PC-3 (cell line): Measurements from ENCODE around the gene OSTC. TPM values are rescaled to one million over a fixed set of nuclear protein-coding genes. Genes with fewer than 3 reads are reported as not detected.

Source experiments
- ATAC-seq: fragments of 200-7000 bp; cut with Tn5 transposase; 2 replicates; pipeline ENCODE4 v1.9.1; 2020; ENCODE audit warnings: mild to moderate bottlenecking, moderate library complexity
- BruUV-seq: library from RNA; stranded (reverse); fragments of 400-500 nt; replicated peaks from 2 replicates; lab custom pipeline; 2021; lab: Mats Ljungman, UMichigan
- CTCF ChIA-PET: fragments of 300-600 bp; sonication (Branson Sonifier 250); formaldehyde crosslinking; loops from one replicate; lab custom pipeline; 2022; ENCODE audit warnings: antibody characterized with exemption; lab: Charles Lee
- POLR2A ChIA-PET: fragments of 300-600 bp; sonication (Branson Sonifier 250); formaldehyde crosslinking; loops from one replicate; lab custom pipeline; 2022; ENCODE audit warnings: antibody characterized with exemption; ENCODE audit not compliant: unreplicated experiment; lab: Charles Lee
- DNase-seq: peaks from one replicate; pipeline ENCODE4 v3.0.0-alpha.2; 2015
- H2AFZ ChIP-seq: fragments of 300-600 bp; sonication (generic); 2 replicates; pipeline ENCODE4 v1.6.0; 2016; ENCODE audit warnings: antibody characterized with exemption, low read length
- H3F3A ChIP-seq: fragments of 300-600 bp; sonication (generic); one replicate; pipeline ENCODE4 v1.6.0; 2017; ENCODE audit warnings: antibody characterized with exemption, low read length, control low read depth, mild to moderate bottlenecking; ENCODE audit not compliant: unreplicated experiment
- H3K27ac ChIP-seq: fragments of 300-600 bp; sonication (generic); 2 replicates; pipeline ENCODE4 v1.5.1; 2016; ENCODE audit warnings: mild to moderate bottlenecking, low read length
- H3K27me3 ChIP-seq: fragments of 300-600 bp; sonication (generic); 2 replicates; pipeline ENCODE4 v1.6.1; 2016; ENCODE audit warnings: low read length, mixed read lengths
- H3K36me3 ChIP-seq: fragments of 300-600 bp; sonication (generic); 2 replicates; pipeline ENCODE4 v1.6.1; 2016; ENCODE audit warnings: low read depth, mixed run types, low read length, mixed read lengths
- H3K4me1 ChIP-seq: fragments of 300-600 bp; sonication (generic); 2 replicates; pipeline ENCODE4 v1.5.1; 2016; ENCODE audit warnings: low read length; ENCODE audit not compliant: insufficient read depth
- H3K4me2 ChIP-seq: fragments of 300-600 bp; sonication (generic); 2 replicates; pipeline ENCODE4 v1.6.0; 2016; ENCODE audit warnings: low read length
- H3K4me3 ChIP-seq: fragments of 300-600 bp; sonication (generic); 2 replicates; pipeline ENCODE4 v1.5.1; 2016; ENCODE audit warnings: mild to moderate bottlenecking, low read length, mixed read lengths
- H3K79me2 ChIP-seq: fragments of 300-600 bp; sonication (generic); 2 replicates; pipeline ENCODE4 v1.6.1; 2017; ENCODE audit warnings: low read length, mixed read lengths
- H3K9ac ChIP-seq: fragments of 300-600 bp; sonication (generic); 2 replicates; pipeline ENCODE4 v1.6.0; 2016; ENCODE audit warnings: mild to moderate bottlenecking, low read length
- H3K9me2 ChIP-seq: fragments of 300-600 bp; sonication (generic); replicated peaks from 2 replicates; pipeline ENCODE4 v1.6.1; 2016; ENCODE audit warnings: mixed run types, low read length, mixed read lengths
- H3K9me3 ChIP-seq: fragments of 300-600 bp; sonication (generic); 2 replicates; pipeline ENCODE4 v1.6.1; 2016; ENCODE audit warnings: low read length, mixed read lengths
- H4K20me1 ChIP-seq: fragments of 300-600 bp; sonication (generic); 2 replicates; pipeline ENCODE4 v1.6.1; 2016; ENCODE audit warnings: low read length, mixed read lengths
- EZH2 ChIP-seq: fragments of 300-600 bp; sonication (generic); IDR thresholded peaks from one replicate; pipeline ENCODE4 v1.6.1; 2017; ENCODE audit warnings: antibody characterized with exemption, mild to moderate bottlenecking, low read length; ENCODE audit not compliant: unreplicated experiment
- EZH2phosphoT487 ChIP-seq: fragments of 300-600 bp; sonication (generic); IDR thresholded peaks from 2 replicates; pipeline ENCODE4 v1.6.1; 2018; ENCODE audit warnings: mild to moderate bottlenecking, antibody characterized with exemption, low read length, borderline replicate concordance
- intact Hi-C: fragments of 100-400 bp; cut with micrococcal nuclease; formaldehyde crosslinking; loops from 2 replicates; pipeline ENCODE4 v1.9.0; 2023
- total RNA-seq: library from RNA; depleted of rRNA; stranded (reverse); fragments of >200 nt; gene quantifications from 2 replicates; pipeline ENCODE4 v1.2.3, GENCODE V29; 2014
- TF ChIP-seq, protein P1 (sequence below): fragments of 300-600 bp; sonication (generic); conservative IDR thresholded peaks from 2 replicates; pipeline ENCODE4 v1.5.1; 2017; ENCODE audit warnings: antibody characterized with exemption, low read depth, mild to moderate bottlenecking, low read length

OSTC gene
- total RNA-seq, 1 experiment from 2014 or later: 49.1 TPM

DNA sequence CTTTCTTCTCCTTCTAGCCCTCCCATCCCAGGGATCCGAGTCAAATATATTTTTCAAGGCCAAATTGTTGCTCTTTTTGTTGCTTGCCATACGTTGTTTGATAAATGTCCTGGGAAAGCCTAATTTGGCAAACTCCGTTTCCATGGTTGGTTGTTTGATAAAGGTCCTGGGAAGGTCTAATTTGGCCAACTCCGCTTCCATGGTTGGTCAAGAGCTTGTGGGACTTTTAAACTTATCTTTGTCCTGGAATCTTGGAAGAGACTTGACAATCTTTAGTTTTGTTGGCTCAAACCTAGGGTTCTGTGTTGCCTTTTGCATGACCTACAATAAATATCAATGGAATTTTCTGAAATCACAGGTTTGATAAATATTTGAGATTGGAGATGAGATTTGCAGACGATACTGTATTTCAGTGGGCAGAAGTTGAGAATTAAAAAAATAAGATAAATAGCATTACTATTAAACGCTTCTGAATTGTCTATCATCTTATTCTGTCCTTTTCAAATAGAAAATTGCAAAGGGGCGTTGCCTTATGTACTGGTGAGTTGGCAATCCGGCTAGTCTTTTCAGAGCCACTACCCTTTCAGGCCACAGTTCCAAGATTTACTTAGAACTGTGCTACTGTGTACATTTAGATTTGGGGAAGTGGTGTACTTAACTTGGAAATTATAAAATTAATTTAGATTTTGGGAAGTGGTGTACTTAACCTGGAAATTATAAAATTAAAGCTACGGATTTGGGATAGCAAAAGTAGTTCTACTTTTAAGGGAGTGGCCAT is 804 bp downstream of the OSTC start:
- peaks cover 48% of the 10 kb centered on the region for H3K79me2 ChIP-seq
- peak; percentile 29 for DNase-seq
- H3K9me3 ChIP-seq: no peaks in the 10 kb centered on the region
- no peak for TF ChIP-seq EZH2
- TF ChIP-seq, protein P1, sequence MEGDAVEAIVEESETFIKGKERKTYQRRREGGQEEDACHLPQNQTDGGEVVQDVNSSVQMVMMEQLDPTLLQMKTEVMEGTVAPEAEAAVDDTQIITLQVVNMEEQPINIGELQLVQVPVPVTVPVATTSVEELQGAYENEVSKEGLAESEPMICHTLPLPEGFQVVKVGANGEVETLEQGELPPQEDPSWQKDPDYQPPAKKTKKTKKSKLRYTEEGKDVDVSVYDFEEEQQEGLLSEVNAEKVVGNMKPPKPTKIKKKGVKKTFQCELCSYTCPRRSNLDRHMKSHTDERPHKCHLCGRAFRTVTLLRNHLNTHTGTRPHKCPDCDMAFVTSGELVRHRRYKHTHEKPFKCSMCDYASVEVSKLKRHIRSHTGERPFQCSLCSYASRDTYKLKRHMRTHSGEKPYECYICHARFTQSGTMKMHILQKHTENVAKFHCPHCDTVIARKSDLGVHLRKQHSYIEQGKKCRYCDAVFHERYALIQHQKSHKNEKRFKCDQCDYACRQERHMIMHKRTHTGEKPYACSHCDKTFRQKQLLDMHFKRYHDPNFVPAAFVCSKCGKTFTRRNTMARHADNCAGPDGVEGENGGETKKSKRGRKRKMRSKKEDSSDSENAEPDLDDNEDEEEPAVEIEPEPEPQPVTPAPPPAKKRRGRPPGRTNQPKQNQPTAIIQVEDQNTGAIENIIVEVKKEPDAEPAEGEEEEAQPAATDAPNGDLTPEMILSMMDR: no peak
- no peak for TF ChIP-seq EZH2phosphoT487
- peak overlapping the region; percentile 89 for H3K4me2 ChIP-seq
- H3K27me3 ChIP-seq: no peaks in the 10 kb centered on the region
- ATAC-seq: peak; percentile 47
- intact Hi-C loops: loop anchor here (2.0 kb wide), 1 partner anchor 30 kb away; the partner anchor contains the start of gene RPL34
- no peaks in the 10 kb centered on the region for H3K36me3 ChIP-seq
- ChIA-PET CTCF (no interaction called here), POLR2A (no interaction called here)
- peaks cover 14% of the 10 kb centered on the region for H3K4me1 ChIP-seq
- H3K4me3 ChIP-seq: peak overlapping the region; percentile 95
- H2AFZ ChIP-seq: peak overlapping the region; percentile 96
- no peaks in the 10 kb centered on the region for H3F3A ChIP-seq
- peak overlapping the region; percentile 46 for H3K27ac ChIP-seq
- BruUV-seq: TSS peak; percentile 86
- no peaks in the 10 kb centered on the region for H3K9me2 ChIP-seq
- no peaks in the 10 kb centered on the region for H4K20me1 ChIP-seq
- peak overlapping the region; percentile 98 for H3K9ac ChIP-seq

DNA sequence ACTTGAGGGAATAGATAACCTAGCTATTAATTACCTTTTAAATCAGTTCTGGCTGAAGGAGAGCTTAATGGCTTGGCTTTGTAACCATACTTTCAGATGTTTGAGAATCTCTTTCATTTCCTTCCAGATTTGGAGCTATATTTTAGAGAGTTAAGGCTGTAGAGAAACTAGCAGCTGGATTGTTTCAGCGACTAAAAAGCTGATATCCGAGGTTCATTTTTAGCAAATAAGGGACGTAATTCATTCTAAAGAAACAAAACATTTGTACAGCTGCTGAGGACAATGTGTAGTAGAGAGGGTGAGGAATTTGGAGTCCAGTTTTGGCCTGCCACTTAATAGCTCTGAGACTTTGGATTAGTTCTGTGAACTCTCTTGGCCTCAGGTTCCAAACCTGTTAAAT is 12.2 kb downstream of the OSTC start:
- Histone ChIP-seq H3K4me3 (no peak overlapping the region), H3K36me3 (peaks cover 8% of the 10 kb centered on the region; the same call in 1 of the 2 replicates), H2AFZ (no peak overlapping the region), H3K4me1 (no peaks in the 10 kb centered on the region), H3K4me2 (no peak overlapping the region), H4K20me1 (no peaks in the 10 kb centered on the region), H3K9ac (no peak overlapping the region), H3K9me3 (no peaks in the 10 kb centered on the region), H3F3A (no peaks in the 10 kb centered on the region), H3K9me2 (no peaks in the 10 kb centered on the region), H3K79me2 (no peaks in the 10 kb centered on the region), H3K27me3 (no peaks in the 10 kb centered on the region), H3K27ac (no peak overlapping the region)
- BruUV-seq: no TSS peak
- TF ChIP-seq EZH2: no peak
- no peak for TF ChIP-seq EZH2phosphoT487
- TF ChIP-seq, protein P1: no peak
- DNase-seq: no peak
- intact Hi-C loops: no loop called here
- ChIA-PET CTCF (no interaction called here), POLR2A (no interaction called here)
- ATAC-seq: no peak
